GM21423 (cell line): ENCODE data around the gene SLC16A5.
A peak's percentile ranks its signal among the peaks of the same experiment; 100 is the strongest.
"Not testable (repeated sequence)": the region's sequence is repeated elsewhere in the genome, so short reads cannot be mapped to it uniquely, and the experiment has no call there.

Experiments
- ATAC-seq: cut with Tn5 transposase; IDR thresholded peaks from one replicate; pipeline ENCODE4 v1.9.1; 2021; ENCODE audit warnings: mild to moderate bottlenecking, moderate library complexity; ENCODE audit not compliant: unreplicated experiment

SLC16A5 gene

GRCh38 chr17:75131278-75132017, 43.7 kb downstream of the SLC16A5 start, which contains the start of gene NT5C:
Gene NT5C, minus strand, starts transcription at chr17:75131742. Its CDS starts 35 bp downstream, at chr17:75131707.
- peak; percentile 82 for ATAC-seq

- ATAC-seq, result not testable (repeated sequence)
Observed at GRCh38 chr17:75132018-75133000, 44.6 kb downstream of the SLC16A5 start.

DNA sequence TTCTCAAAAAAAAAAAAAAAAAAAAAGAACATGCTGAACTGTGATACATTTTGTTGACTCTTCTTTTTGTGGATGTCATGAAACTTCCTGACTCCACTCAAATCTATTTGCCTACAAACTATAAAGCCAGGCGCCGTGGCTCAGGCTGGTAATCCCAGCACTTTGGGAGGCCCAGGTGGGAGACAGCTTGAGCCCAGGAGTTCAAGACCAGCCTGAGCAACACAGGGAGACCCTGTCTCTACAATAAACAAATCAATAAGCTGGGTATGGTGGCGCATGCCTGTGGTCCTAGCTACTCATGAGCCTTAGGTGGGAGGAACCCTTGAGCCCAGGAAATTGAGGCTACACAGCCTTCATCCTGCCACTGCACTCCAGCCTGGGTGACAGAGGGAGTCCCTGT, 45.2 kb downstream of the SLC16A5 start:
- ATAC-seq, result no peak

DNA sequence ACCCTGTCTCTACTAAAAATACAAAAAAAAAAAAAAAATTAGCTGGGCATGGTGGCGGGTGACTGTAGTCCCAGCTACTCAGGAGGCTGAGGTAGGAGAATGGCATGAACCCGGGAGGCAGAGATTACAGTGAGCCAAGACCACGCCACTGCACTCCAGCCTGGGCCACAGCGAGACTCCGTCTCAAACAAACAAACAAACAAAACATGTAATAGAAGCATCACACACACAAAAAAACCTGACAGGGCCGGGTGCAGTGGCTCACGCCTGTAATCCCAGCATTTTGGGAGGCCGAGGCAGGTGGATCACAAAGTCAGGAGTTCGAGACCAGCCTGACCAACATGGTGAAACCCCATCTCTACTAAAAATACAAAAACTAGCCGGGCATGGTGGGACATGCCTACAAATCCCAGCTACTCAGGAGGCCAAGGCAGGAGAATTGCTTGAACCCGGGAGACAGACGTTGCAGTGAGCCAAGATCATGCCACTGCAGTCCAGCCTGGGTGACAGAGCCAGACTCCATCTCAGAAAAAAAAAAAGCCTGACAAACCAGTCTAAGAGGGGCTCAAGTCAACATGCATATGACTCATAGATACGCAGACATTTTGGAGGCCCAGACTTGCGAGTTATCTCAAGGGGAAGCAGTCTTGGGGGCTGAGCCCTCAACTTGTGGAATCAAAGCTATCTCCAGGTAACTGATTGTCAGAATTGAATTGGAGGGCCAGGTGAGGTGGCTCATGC, 46.0 kb downstream of the SLC16A5 start:
- not testable (repeated sequence) for ATAC-seq

DNA sequence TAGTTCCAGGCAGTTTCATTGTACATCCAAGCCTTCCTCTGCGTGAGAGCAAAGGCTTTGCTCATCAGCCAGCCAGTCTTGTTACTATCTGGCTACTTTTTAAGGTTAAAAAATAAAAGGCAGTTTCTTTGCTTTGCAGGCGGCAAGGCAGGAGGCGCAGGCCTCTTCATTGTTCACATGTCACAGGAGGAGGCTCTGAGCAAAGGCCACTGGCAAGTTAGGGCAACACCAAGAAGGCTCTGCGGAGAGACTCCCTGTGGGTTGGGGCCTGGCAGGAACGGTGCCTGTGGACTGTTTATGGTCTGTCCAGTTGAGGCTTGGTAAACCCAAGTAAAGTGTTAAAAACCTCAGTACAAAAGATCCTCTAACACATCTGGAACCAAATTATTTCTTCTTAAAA, 47.7 kb downstream of the SLC16A5 start:
- ATAC-seq, result no peak

DNA sequence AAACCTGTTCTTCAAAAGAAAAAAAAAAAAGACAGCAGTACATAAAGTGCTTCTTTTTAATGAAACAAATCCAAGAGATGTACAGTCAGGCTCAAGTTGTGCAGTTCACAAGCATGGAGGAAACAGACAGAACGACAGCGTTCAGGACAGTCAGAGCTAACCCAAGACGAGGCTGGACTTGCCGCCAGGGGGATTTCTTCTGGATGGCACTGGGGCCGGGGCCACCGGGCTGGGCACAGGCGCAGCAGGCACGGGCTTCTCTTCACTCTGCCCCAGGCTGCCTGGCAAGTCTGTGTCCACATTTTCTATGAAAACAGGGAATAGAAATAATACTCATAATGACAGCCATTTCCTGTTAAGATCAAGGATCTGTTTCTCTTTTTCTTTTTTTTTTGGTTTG, 48.2 kb downstream of the SLC16A5 start:
- no peak for ATAC-seq

GRCh38 chr17:75137762-75138161, 50.0 kb downstream of the SLC16A5 start:
- not testable (repeated sequence) for ATAC-seq

DNA sequence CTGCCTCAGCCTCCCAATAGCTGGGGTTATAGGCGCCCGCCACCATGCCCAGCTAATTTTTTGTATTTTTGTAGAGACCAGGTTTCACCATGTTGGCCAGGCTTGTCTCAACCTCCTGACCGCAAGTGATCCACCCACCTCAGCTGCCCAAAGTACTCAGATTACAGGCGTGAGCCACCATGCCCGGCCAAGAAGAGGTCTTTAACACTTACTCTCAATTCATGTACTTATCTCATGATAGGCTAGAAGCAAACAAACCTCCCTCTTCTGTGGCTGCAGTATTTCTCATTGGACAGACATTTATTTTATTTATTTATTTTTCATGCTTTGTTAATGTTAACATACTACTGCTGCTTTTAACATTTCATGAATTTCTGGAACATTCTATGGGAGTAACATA, 50.8 kb downstream of the SLC16A5 start:
- no peak for ATAC-seq

DNA sequence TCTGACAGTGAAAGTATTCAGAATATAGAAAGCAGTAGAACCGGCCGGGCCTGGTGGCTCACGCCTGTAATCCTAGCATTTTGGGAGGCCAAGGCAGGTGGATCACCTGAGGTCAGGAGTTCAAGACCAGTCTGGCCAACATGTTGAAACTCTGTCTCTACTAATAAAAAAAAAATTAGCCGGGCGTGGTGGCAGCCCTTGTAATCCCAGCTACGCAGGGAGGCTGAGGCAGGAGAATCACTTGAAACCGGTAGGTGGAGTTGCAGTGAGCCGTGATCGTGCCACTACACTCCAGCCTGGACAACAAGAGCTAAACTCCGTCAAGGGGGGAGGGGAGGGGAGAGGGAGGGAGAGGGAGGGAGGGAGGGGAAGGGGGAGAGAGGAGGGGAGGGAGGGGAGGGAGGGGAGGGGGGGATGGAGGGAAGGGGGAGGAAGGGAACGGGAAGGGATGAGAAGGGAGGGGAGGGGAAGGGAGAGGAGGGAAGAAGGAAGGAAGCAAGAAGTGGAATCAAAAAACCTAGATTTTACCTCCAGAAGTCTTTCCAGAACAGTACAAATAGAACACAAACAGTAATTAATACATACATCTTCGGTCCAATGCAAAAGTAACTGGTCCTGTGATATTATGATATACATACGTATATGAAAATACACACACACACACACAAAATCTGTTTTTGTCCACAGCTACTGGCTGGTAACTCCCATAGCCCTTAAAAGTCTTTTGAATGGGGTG, 54.6 kb downstream of the SLC16A5 start:
- ATAC-seq, result no peak

DNA sequence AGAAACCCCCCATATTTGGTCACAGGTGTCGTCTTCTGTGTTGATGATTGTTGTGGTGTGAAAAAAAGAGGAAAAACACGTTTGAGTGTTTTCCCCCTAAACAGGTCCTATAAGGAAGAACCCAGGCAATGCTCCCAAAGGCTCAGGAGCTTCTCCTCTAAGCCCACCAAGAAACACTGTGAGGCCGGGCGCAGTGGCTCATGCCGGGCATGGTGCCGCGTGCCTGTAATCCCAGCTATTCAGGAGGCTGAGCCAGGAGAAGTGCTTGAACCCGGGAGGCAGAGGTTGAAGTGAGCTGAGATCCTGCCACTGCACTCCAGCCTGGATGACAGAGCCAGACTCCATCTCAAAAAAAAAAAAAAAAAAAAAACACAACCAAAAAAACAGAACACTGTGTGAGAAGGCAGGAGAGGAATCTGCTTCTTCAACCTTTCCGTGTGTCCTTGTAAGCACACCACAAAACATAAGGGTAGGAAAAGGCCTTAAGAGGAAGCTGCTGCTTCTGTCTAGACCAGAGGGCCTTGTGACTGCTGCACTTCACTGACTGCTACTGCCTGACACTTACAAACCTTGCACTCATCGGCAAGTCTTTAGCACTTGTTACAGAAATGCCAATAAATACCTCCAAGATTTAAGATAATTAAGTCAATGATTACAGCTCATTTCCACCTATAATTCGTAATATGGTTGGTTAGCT, 57.2 kb downstream of the SLC16A5 start:
- ATAC-seq, result no peak

- ATAC-seq, result no peak
Observed at GRCh38 chr17:75146592-75146991, 58.8 kb downstream of the SLC16A5 start.

DNA sequence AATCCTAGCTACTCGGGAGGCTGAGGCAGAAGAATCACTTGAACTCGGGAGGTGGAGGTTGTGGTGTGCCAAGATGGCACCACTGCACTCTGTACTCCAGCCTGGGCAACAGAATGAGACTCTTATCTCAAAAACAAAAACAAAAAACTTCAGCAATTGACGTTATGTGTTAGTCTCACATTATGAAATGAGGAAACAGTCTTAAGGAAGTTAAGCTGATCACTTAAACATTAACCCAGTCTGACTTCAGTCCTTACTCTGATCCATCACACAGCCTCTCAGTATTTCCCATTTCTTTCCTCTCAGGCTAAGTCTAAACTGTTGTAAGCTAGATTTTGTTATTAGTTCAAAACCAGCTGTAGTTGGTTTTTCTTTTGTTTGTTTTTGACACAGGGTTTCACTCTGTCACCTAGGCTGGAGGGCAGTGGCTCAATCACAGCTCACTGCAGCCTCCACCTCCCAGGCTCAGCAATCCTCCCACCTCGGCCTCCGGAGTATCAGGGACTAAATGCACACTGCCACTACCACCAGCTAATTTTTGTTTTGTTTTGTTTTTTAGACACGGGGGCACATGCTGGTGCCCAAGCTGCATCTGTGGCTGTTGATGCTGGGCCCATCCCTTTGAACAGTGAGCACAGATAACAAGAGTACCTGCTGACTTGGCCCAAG, 60.3 kb downstream of the SLC16A5 start:
- no peak for ATAC-seq

DNA sequence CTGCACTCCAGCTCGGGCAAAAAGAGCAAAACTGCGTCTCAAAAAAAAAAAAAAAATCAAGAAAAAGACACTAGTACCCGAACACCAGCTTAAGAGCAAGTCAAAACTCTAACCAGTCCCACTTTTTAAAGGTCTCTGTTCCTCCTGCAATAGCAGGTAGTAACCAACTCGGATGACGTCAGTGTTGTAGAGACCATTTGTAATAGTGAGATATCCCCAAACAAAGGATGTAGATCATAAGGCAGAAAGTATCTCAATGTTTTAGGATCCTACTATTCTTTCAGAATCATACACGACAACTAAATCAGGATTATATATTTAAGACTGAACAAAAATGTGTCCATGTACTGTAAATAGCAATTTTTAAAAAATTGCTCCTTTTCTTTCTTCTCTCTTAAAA, 64.2 kb downstream of the SLC16A5 start:
- no peak for ATAC-seq

DNA sequence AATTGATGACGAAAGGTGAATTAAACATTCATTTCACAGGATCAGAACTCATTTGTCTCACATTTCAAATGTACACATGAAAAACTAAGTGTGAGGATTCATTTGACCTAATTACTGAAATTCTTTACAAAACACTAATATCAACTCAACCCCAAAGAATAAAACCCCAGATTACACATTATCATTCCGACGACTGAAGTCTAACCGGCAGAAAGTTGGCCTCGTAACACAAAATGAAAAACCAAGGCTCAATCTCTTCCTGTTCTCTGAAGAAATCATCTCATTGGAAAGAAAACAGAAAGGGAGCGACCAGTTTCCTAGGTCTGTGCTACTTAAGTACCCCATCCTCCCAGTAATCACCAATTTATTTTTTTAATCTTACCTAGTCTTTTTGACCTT, 64.8 kb downstream of the SLC16A5 start:
- ATAC-seq, result no peak

DNA sequence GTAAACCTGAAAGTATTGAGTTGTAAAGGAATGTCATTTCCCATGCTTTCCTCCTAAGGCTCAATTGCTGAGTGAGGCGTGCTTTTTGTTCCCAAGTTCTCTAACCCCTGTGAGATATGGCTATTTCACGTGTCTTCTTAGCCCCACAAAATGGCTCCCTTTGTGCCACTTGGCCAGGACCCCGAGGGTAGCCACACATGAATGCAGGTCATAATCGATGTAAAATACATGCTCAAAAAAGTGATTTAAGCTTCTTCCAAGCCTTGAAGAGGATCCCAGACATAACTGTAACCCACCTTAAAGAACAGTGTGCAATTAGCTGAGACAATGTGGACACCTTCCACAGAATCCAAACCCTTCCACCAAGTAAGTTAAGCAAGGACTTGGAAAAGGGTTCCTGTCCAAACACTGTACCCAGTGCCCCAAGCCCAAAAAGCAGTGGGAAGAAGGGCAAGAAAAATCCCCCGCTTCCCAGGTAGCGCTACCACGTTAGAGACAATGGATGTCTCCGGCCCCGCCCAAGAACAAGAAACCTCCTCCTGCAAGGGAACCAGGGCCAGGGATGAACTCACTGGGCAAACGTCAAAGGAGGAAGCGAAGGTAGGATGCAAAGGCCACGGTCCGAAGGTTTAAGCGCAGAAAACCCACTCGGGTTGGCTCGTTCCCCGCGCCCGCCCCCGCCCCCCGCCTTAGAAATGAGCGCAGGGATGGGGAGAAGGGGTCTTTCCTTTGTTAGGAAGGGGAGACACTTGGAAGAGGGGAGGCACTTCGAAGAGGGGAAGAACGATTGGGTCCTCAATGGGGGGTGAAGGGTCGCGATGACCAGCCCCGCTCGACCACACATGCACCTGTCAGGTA, 65.4 kb downstream of the SLC16A5 start:
- ATAC-seq, result no peak

DNA sequence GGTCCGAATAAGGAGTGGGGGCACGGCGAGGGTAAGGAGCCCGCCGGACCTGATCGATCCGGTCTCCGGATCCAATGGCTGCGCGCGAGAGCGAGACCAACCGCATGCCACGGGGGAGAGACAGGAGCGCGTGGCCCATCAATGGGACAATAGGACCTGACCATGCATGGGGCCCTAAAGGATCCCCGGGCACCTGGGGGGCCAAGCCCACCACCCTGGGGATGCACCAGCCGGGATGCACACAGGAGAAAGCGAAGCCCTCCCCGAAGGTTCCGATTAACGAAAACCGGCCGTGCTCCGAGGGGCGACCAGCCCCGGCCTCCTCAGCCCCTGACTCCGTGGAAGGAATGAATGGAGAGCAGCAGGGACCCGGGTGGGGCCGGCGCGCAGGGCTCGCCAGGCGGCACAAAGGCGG, 66.0 kb downstream of the SLC16A5 start:
- peak; percentile 1 for ATAC-seq

DNA sequence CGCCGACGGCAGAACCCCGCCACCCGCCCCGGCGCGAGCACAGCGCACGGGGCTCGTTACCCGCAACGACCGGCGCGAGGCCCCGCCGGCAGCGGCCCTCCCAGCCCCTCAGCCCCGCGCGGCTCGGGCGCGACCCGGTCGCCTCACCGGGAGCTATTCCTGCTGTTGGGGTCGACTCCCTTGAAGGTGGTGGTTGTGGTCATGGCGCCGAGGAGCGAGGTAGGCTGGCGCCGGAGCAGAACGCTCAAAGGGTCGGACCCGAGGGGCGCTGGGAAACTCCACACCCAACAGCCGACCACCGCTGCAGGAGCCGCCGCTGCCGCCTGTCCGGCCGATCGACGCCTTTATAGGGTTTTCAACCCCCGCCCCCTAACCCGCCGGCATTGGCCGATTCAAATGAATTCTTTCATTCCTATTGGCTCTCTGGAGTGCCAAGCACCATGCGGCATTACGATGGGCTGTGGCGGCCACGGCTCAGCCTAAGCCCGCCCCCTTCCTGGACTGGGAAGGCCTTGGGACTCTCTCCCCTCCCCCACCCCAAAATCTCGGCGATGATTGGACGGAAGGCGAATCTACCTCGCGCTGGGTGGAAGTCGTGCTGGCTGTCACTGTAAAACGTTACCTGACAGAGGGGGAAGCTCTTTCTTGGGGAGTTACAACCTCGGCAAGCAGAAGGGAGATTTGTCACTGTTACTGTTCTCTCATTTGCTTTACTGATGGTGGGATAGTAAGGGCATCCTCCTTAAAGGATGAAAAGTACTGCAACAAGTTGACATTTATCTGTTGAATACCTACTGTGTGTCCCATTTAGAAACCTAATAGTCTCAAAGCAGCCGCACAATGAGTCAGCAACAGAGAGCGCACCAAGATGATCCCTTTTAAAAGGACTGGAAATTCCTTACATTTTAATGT, 66.7 kb downstream of the SLC16A5 start, which contains the start of gene JPT1:
Gene JPT1 (minus strand): TSS at position 318 of the 912 bp plus-strand sequence. CDS start 115 bp downstream, at position 203.
- ATAC-seq, result peak; percentile 93
